ENCODE data around the gene DCAF6.

Gene DCAF6

DNA sequence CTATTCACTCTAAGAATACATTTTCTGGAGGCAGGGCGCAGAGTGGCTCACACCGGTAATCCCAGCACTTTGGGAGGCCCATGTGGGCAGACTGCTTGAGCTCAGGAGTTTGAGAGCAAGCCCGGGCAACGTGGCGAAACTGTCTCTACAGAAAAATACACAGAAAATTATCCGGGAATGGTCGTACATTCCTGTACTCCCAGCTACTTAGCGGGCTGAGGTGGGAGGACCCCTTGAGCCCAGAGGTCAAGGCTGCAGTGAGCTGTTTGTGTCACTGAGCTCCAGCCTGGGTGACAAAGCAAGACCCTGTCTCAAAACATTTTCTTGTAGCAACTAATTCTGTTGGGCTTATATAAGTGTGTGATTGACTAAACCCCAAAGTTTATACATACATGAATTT is 169.8 kb downstream of the DCAF6 start:
- DNase-seq (ENCODE audit: low read depth in 2 of 2): no peak

DNA sequence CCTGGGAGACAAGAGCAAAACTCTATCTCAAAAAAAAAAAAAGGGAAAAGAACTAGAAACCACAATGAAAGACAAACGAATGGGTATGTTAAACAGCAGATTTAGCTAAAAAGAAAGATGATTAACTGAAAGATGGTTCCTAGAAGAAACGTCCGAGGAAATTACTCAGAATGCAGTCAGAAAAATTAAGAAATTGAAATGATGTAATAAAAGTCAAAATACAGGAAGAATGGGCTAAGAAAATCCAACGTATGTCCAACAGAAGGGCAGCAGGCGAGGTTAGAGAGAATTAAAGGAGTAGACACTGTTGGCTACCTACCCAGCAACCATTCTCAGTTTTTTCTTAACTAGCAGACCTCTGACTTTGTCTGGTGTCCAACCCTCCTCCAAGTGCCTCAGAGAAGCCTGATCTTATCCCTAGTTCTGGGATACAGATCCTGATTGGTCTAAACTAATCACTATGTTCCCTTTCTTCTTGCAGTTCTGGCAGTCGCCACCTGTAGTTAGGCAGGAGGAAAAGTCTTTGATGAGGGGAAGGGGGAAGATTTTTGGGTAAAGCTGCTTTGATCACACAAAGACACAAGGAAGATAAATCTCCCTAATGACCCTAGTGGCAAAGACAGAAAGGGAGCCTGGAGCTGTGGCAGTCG is 174.5 kb downstream of the DCAF6 start:
- DNase-seq (ENCODE audit: low read depth in 2 of 2): no peak

DNA sequence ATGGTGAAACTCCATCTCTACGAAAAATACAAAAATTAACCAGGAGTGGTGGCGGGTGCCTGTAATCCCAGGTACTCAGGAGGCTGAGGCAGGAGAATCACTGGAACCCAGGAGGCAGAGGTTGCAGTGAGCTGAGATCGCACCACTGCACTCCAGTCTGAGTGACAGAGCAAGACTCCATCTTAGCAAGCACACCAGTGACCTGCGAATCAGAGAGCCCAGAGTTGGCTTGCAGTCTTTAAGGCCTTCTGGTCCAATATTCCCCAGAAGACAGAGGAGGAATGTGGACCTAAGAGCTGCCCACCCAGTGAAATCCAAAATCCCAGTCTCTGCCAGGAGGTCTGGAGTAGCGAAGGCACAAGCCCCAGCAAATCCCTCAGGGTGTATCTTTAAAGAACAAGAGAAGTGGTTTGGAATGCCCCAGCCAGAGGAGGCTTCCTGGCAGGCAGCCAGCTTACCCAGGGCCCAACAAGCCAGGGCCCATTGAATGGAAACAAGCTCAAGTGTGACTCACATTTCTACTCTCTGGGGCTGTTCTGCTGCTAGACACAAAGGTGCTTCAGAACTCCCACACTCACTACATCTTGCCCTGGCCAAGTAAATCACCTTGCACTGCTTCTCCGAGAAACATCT is 176.3 kb downstream of the DCAF6 start:
- DNase-seq (ENCODE audit: low read depth in 2 of 2): peak; percentile 52 to 58

DNA sequence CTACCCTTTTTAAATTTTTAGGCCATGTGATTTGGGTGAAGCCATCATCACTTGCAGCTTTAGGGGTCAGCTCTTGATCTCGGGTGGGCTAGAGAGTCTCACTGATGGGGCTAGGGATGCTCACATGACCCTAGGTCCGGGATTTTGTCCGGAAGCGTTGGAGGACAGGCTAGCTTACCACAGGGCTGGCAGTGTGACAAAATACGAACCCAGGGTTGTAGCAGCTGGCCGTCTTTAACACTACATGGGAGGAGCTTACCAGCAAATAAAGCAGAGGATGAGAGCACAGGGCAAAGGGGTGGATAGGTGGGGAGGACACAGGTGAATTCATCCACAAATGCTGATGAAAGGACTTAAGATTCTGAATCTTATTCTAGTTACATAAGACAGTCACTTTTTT is 178.4 kb downstream of the DCAF6 start:
- DNase-seq (ENCODE audit: low read depth in 2 of 2): no peak

DNA sequence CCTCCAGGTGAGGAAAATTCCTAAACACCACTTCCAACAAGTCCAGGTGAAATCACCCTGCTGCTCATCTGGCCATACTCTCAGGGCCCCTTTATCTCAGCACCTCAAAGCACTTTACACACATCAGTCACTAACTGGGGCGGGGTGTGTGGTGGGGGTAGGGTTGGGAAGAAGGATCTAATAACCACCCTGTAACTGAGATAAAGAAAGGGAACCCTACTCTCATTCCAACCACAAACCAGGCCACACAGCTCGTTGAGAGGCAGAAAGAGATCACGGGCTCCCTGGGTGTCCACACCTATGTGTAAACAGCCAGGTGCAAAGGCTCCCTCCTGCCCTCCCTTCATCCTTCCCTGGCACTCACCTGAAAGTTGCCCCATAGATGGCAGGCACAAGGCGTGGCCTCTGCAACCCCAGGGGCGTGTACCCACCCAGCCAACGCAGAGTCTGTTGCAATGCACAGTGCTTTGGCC is 179.9 kb downstream of the DCAF6 start:
- DNase-seq (ENCODE audit: low read depth in 2 of 2): no peak

DNA sequence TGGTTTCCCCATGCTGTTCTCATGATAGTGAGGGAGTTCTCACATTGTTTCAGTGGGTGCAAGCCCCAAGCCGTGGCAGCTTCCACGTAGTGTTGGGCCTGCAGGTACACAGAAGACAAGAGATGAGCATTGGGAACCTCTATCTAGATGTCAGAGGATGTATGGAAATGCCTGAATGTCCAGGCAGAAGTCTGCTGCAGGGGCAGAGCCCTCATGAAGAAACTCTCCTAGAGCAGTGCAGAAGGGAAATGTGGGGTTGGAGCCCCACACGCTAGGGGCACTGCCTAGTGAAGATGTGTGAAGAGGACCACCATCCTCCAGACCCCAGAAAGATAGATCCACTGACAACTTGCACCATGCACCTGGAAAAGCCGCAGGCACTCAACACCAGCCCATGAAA is 183.3 kb downstream of the DCAF6 start:
- DNase-seq (ENCODE audit: low read depth in 2 of 2): no peak

DNA sequence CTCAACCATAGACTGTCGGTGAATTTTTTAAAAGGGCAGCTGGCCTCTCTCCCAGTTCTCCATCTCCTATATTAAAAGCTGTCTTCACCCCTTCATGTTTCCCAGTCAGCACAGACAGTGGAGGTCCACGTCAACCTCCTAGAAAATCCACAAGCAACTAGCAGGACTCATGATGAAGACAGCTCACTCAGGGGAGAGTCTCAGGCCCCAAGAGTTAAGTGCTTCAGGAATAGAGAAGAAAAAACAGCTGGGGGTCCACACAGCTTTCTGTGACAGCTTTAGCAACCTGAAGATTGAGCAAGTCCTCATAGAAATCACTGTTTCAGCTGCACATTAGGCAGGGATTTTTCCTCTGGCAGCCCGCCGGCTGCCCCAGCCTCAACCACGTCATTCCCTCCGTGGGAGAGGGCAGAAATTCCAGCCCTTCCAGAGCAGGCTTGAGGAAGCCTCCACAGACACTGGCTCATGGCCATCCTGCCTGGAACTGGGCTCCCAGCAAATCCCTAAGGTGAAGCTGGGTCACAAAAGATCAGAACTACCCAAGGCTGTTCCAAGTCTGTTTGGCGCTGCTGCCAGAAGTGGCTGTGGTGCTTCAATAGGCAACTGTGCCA is 185.0 kb downstream of the DCAF6 start:
- no peak for DNase-seq (ENCODE audit: low read depth in 2 of 2)

DNA sequence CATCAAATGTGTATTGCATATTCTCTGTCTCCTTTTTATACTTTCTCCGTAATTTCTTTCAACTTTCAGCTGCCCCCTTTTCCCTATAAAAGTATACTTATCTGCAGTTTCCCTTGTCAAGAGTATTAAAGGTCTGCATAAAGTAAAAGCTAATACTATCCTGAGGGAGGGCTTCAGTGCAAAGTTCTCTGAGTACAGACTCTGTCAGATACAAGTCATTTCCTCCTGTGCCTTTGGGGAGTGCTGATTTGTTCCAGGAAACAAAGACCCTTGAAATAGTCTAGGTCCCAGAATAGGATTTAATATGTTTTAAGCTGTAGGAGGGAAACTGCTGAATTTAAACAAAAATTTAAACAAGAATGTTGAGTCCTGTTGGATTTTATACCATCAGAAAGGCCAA is 188.6 kb downstream of the DCAF6 start:
- DNase-seq (ENCODE audit: low read depth in 2 of 2): no peak
